NCI-H82 treated with DMSO at 0.1 percent for 48 hours (cell line): ENCODE measurements around the gene EPHB1.
A peak's percentile ranks its signal among the peaks of the same experiment; 100 is the strongest.
"Not testable (repeated sequence)": the region's sequence is repeated elsewhere in the genome, so short reads cannot be mapped to it uniquely, and the experiment has no call there.

Source experiments
- DNase-seq: peaks from one replicate; lab custom pipeline; 2025; ENCODE audit not compliant: unreplicated experiment; lab: John Stamatoyannopoulos, UW

The EPHB1 gene

GRCh38 chr3:134938029-134938525 lies 143.0 kb downstream of the EPHB1 start:
- peak; percentile 73 for DNase-seq

- no peak for DNase-seq
These were observed 144.9 kb downstream of the EPHB1 start for GRCh38 chr3:134939978-134940377.

DNA sequence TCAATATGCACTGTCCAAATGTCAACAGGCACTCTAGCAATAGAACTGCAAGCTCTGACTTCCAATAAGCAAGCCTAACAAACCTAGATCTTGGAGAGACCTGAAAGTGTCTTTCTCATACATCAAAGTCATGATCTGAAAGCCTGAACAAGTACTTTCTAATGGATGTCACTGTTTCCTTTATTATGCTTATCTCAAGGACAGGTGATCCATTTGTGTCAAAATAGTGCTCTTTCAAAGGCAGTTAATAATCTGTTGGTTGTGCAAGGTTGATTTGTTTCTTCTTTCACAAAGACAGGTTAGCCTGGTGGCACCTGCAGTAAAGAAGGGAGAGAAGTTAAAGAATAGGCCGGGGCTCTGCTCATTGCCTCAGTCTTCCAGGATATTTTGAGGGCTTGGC lies 146.8 kb downstream of the EPHB1 start:
- no peak for DNase-seq

DNA sequence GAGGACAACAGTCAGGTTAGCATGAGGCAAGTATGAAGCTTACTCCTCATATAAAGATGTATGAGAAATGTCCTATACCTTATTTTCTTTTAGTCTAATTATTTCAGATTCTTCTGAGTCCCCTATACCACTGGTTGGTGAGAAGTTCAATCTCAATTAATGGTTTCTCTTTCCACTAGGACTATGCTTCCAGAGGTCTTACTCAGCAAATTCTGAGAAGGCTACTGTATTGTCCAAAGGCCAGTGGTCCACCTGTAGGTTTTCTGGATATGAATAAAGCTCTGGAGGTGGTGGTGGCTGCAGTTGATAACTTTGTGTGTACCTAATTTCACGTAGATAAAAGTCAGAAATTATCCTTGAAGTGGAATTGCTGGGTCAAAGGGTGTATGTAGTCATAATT lies 149.4 kb downstream of the EPHB1 start:
- no peak for DNase-seq

DNA sequence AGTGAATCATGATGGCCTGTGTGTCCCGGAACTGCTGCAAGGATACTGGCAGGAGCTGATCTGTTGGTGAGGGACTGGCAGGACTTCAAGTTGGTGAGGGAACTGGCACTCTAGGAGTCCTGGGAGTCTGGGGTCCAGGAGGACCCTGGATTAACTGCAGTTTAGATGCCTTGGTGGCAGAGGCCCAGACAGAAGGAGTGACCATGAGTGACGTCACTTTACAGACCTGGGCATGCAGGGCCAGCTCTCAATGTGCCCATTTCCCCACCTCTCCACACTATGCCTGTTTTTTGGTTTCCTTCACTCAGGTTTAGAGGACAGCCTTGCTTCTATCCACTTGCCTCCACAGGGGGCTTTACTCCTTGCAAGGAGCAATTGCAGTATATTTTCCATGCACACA lies 154.1 kb downstream of the EPHB1 start:
- DNase-seq, result no peak

GRCh38 chr3:134952371-134952770 lies 157.3 kb downstream of the EPHB1 start:
- no peak for DNase-seq

DNA sequence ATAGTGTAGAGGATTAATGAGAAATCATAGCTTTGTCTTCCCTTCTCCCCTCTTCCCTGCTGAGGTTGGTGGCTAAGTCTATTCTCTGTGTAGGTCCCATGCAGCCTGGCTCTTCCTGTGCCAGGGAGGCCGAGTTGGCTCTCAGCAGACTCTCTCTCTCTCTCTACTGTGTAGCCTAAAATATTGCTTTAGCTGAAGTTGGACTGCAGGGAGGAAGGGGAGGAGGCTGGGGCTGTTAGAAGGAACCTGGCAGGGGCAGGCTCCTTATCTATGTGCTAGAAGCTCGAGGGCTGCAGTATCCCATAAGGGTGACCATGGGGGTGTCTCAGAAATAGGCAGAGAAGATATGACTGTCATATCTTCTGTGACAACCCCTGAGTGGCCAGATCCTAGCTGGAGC lies 160.8 kb downstream of the EPHB1 start:
- no peak for DNase-seq

DNA sequence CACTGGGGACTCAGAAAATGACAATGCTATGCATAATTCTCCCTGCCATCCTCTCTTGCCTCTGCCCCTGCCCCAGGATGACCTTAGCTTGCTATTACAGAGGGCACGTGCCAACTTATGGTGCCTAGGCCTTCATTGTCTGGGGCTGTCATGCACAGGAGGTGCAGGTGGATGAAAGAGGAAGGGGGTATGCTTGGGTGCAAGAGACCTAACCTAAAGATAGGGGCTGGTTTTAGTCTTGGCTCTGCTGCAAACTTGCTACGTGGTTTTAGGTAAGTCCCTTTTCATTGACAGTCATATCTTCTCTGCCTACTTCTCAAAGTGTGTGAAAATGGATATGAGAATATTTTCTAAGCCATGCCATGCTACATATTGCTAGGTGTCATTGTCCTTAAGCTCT lies 161.3 kb downstream of the EPHB1 start:
- DNase-seq, result no peak

- DNase-seq, result no peak
These were observed 161.8 kb downstream of the EPHB1 start for GRCh38 chr3:134956844-134957243.

DNA sequence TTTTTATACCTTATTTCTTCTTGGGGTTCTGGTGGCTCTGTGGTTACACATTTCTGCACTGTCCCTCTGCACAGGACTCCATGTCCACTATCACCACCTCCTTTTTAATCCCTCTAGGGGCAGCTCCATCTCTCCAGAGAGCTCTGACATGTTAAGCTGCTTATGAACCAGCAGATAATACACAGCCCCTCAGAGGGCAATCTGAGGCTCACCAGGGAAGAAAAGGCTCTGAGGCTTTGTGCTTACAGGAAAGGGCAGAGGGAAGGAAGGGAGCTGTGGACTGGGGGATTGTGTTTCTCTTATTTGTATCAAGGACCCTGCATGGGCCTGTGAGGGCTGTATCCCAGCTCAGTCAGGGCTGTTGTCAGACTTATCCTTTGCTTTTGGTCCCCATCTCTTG lies 164.5 kb downstream of the EPHB1 start:
- DNase-seq, result peak; percentile 82

- no peak for DNase-seq
These were observed 169.2 kb downstream of the EPHB1 start for GRCh38 chr3:134964226-134964625.

GRCh38 chr3:134965865-134966481 lies 170.9 kb downstream of the EPHB1 start:
- DNase-seq, result no peak

GRCh38 chr3:134970895-134971294 lies 175.8 kb downstream of the EPHB1 start:
- no peak for DNase-seq

- no peak for DNase-seq
These were observed 176.2 kb downstream of the EPHB1 start for GRCh38 chr3:134971306-134971705.

DNA sequence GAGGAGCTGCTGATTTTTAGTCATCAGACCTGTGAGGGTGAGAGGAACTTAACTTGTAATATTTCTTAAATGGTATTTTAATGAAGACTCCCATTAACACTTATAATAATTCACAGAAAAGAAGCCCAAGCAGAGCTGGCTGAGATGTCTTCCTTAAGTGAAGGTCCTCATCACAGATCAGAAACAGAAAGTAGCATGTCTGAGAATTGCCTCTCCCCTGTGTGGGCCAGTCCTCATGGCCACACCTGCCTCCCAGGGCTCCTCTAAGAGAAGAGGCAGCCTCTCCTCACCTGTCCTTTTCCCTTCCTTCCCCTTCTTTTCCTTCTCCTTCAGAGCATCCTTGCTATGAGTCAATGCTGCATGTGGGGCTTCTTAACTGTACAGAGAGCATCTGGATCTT lies 176.8 kb downstream of the EPHB1 start:
- DNase-seq, result not testable (repeated sequence)

DNA sequence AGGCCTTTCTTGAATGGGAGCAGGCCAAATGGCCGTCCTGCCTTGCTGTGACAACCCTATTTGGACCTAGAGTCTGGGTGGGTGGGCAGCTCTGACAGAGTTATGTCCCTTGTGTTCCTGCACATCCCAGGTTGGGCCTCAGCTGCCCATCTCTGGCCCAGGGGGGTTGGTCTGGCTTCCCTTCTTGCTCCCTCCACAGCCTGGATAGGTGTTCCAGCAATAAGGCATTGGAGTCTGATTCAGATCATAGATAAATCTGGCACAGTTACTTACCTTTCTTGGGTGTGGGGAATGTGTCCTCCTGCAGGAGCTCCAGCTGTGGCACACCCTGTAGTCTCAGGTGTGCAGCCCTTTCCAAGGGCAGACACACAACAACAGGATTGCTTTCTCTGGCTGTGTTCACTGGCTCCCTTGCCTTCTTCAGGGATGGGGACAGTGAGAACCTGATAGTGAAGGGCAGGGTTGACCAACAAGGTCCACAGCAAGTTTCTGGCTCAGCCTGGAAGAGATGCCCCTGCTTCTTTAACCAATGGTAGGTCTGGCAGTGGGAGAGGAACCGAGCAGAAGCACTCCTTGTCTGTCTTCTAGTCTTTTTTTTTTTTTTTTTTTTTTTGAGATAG lies 177.9 kb downstream of the EPHB1 start:
- no peak for DNase-seq

DNA sequence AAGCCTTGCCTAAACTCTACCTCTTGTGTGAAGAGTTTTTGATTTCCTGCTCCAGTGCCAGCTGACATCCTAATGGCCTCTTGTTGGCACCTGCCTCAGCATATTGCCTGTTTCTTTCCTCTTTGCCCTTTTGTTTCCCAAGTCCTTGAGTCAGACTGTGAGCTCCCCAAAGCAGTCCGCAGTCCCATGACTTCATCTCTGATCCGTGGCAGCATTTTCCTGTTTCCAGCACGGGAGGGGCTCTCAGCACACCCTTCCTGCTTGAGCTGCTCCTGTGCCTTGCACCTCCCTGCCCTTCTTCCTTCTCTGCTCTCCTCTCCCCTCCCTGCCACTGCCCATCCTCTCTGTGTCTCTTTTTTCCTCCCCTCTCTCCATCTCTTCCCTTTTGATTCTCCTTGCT lies 179.6 kb downstream of the EPHB1 start:
- no peak for DNase-seq

- DNase-seq, result no peak
These were observed 181.9 kb downstream of the EPHB1 start for GRCh38 chr3:134976948-134977347.

- DNase-seq, result no peak
These were observed 183.6 kb downstream of the EPHB1 start for GRCh38 chr3:134978658-134979057.

DNA sequence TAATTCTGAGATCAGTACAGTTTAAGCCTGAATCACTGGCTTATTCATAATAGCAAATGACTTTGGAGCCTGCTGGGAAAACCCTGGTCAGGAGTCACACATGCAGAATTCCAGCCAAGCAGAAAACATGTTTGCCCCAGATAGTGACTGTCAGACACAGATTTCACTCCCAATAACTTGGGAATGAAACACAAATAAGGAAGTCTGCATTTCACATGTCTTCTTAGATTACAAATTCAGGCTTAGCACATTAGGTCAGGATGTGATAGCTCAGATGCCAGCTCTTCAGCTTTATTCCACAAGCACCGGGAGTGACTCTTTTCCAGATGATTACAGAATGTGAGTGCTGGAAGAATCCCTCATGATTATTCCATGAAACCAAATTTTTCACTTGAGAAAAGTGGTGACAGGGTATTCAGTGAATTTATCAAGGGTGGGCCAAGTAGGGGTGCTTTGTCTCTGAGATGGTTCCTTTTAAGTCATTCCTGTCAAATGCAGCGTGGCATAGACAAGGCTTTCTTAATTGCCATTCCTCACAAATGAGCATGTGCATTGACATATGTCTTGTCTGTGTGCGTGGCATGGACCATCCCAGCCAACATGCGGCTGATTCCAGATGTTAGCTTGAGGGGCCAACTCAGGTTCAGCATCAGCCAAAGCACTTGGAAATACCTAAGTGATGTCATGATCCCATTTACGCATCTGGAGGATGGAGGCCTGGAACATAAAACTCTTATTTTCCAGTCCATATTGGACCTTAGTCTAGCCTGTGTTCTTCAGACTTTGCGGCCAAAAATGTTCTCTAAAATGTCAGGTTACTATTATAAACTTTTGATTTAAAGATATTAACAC lies 191.0 kb downstream of the EPHB1 start:
- DNase-seq, result no peak

GRCh38 chr3:134988666-134989065 lies 193.6 kb downstream of the EPHB1 start:
- no peak for DNase-seq

GRCh38 chr3:134991003-134991402 lies 195.9 kb downstream of the EPHB1 start:
- no peak for DNase-seq
